MCF 10A (cell line): ENCODE data around the gene CAMK2B. TPM values are rescaled to one million over a fixed set of nuclear protein-coding genes. Genes with fewer than 3 reads are reported as not detected.

Experiments
- BruUV-seq: library from RNA; stranded (reverse); fragments of 400-500 nt; replicated peaks from 2 replicates; lab custom pipeline; 2021; lab: Mats Ljungman, UMichigan
- CTCF ChIA-PET: fragments of 300-600 bp; sonication (Branson Sonifier 250); formaldehyde crosslinking; extraction: SDS; loops from one replicate; lab custom pipeline; 2021; ENCODE audit warnings: antibody characterized with exemption, inconsistent platforms; lab: Yijun Ruan, JAX
- POLR2A ChIA-PET: fragments of 300-600, 350-650 bp; sonication (Branson Sonifier 250); formaldehyde crosslinking; extraction: SDS; loops from one replicate; lab custom pipeline; 2020; ENCODE audit warnings: antibody characterized with exemption, inconsistent platforms; lab: Yijun Ruan, JAX
- DNase-seq: peaks from one replicate; pipeline ENCODE4 v3.0.0-alpha.2; 2018; ENCODE audit not compliant: unreplicated experiment
- H3K27ac Mint-ChIP-seq: one replicate; pipeline ENCODE4 v1.8.0; 2022; ENCODE audit warnings: mild to moderate bottlenecking, low read depth, mixed read lengths; ENCODE audit not compliant: unreplicated experiment
- H3K27me3 Mint-ChIP-seq: one replicate; pipeline ENCODE4 v1.8.0; 2022; ENCODE audit warnings: mixed read lengths; ENCODE audit not compliant: insufficient read depth, unreplicated experiment
- H3K36me3 Mint-ChIP-seq: one replicate; pipeline ENCODE4 v1.8.0; 2022; ENCODE audit warnings: mild to moderate bottlenecking, moderate library complexity, mixed read lengths; ENCODE audit not compliant: insufficient read depth, unreplicated experiment
- H3K4me1 Mint-ChIP-seq: one replicate; pipeline ENCODE4 v1.8.0; 2022; ENCODE audit warnings: mixed read lengths; ENCODE audit not compliant: insufficient read depth, unreplicated experiment
- H3K4me3 Mint-ChIP-seq: one replicate; pipeline ENCODE4 v1.8.0; 2022; ENCODE audit warnings: mild to moderate bottlenecking, moderate library complexity, mixed read lengths; ENCODE audit not compliant: unreplicated experiment
- H3K9me3 Mint-ChIP-seq: one replicate; pipeline ENCODE4 v1.8.0; 2022; ENCODE audit warnings: mixed read lengths; ENCODE audit not compliant: unreplicated experiment
- CTCF ChIP-seq: fragments of 200-600 bp; IDR thresholded peaks from one replicate; pipeline ENCODE4 v1.8.0; 2022; ENCODE audit warnings: antibody characterized with exemption, mild to moderate bottlenecking; ENCODE audit not compliant: unreplicated experiment
- intact Hi-C: fragments of 100-400 bp; cut with micrococcal nuclease; formaldehyde crosslinking; loops from 2 replicates; pipeline ENCODE4 v1.14.1; 2022
- total RNA-seq: library from RNA; stranded (reverse); gene quantifications from 2 replicates; pipeline ENCODE4 v1.2.3, GENCODE V29; 2022

CAMK2B gene
- total RNA-seq, 1 experiment from 2014 or later = 1.8 TPM

DNA sequence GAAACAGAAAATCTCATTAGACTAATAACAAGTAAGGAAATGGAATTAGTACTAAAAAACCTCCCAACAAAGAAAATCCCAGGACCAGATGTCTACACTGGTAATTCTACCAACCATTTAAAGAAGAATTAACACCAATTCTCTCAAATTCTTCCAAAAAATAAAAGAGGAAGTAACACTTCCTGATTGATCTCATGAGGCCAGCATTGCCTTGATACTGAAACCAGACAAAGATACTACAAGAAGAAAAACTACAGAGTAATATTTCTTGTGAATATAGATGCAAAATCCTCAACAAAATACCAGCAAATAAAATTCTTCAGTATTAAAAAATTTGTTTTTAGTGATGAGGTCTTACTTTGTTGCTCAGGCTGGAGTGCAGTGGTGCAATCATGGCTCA is 157.5 kb downstream of the CAMK2B start:
- CTCF ChIA-PET = no interaction called here
- no peak overlapping the region for H3K4me3 Mint-ChIP-seq
- peaks cover 10% of the 10 kb centered on the region for H3K4me1 Mint-ChIP-seq
- no peaks in the 10 kb centered on the region for H3K27me3 Mint-ChIP-seq
- no peaks in the 10 kb centered on the region for H3K36me3 Mint-ChIP-seq
- POLR2A ChIA-PET = no interaction called here
- no TSS peak for BruUV-seq
- H3K9me3 Mint-ChIP-seq = no peaks in the 10 kb centered on the region
- no peak overlapping the region for H3K27ac Mint-ChIP-seq
- intact Hi-C loops = no loop called here
- no peak for DNase-seq
- no peak for TF ChIP-seq CTCF

Other genes starting within 250 kb of the CAMK2B start
- 19.2 and 22.8 TPM in 2 replicates for gene POLM, start 243.1 kb downstream of the CAMK2B start, total RNA-seq
- not detected in 2 replicates for gene AEBP1, start 221.2 kb downstream of the CAMK2B start, total RNA-seq
- 118 and 179 TPM in 2 replicates for gene POLD2, start 202.0 kb downstream of the CAMK2B start, total RNA-seq
- not detected in 2 replicates for gene MYL7, start 184.3 kb downstream of the CAMK2B start, total RNA-seq
- not detected in 2 replicates for gene GCK, start 136.2 kb downstream of the CAMK2B start, total RNA-seq
- gene YKT6, start 124.6 kb downstream of the CAMK2B start, total RNA-seq = 107 and 153 TPM in 2 replicates
- gene NUDCD3, start 165.1 kb upstream of the CAMK2B start, total RNA-seq = 85.5 and 87.7 TPM in 2 replicates
- 0.07 TPM in 1 of 2 replicates, not detected in the other for gene NPC1L1, start 215.7 kb upstream of the CAMK2B start, total RNA-seq
- gene DDX56, start 248.3 kb upstream of the CAMK2B start, total RNA-seq = 104 and 105 TPM in 2 replicates